Panc1 (cell line): Measurements from ENCODE around the gene IRX6.

Source experiments
- POLR2AphosphoS5 ChIP-seq: IDR thresholded peaks from 2 replicates; pipeline ENCODE4 v1.6.1; 2012; ENCODE audit warnings: mild to moderate bottlenecking, low read depth, low read length, moderate library complexity
- TCF7L2 ChIP-seq: IDR thresholded peaks from 2 replicates; pipeline ENCODE4 v1.6.1; 2011; ENCODE audit warnings: mild to moderate bottlenecking, low read depth, low read length, inconsistent platforms
- TF ChIP-seq, protein P1 (sequence below): fragments of 450-650 bp; IDR thresholded peaks from 2 replicates; pipeline ENCODE4 v1.5.1; 2017; ENCODE audit warnings: mild to moderate bottlenecking

GRCh38 chr16:55376045-55376444 lies 52.0 kb downstream of the IRX6 start:
- no peak for TF ChIP-seq POLR2AphosphoS5
- TF ChIP-seq, protein P1, sequence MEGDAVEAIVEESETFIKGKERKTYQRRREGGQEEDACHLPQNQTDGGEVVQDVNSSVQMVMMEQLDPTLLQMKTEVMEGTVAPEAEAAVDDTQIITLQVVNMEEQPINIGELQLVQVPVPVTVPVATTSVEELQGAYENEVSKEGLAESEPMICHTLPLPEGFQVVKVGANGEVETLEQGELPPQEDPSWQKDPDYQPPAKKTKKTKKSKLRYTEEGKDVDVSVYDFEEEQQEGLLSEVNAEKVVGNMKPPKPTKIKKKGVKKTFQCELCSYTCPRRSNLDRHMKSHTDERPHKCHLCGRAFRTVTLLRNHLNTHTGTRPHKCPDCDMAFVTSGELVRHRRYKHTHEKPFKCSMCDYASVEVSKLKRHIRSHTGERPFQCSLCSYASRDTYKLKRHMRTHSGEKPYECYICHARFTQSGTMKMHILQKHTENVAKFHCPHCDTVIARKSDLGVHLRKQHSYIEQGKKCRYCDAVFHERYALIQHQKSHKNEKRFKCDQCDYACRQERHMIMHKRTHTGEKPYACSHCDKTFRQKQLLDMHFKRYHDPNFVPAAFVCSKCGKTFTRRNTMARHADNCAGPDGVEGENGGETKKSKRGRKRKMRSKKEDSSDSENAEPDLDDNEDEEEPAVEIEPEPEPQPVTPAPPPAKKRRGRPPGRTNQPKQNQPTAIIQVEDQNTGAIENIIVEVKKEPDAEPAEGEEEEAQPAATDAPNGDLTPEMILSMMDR: no peak
- TF ChIP-seq TCF7L2: no peak
